WTC11 (cell line): Measurements from ENCODE around the gene SSNA1. TPM values are rescaled to one million over a fixed set of nuclear protein-coding genes. Genes with fewer than 3 reads are reported as not detected.

Experiments used
- ATAC-seq: fragments of 200-7000 bp; cut with Tn5 transposase; 2 replicates; pipeline ENCODE4 v1.10.0; 2021; ENCODE audit warnings: mild to moderate bottlenecking, moderate library complexity
- CTCF ChIA-PET: fragments of 300-600 bp; sonication (Branson Sonifier 250); formaldehyde crosslinking; loops from one replicate; lab custom pipeline; 2021; ENCODE audit warnings: antibody characterized with exemption; lab: Charles Lee
- POLR2A ChIA-PET: fragments of 350-600 bp; sonication (Branson Sonifier 250); formaldehyde crosslinking; loops from one replicate; lab custom pipeline; 2021; ENCODE audit warnings: antibody characterized with exemption; lab: Charles Lee
- DNase-seq: peaks from one replicate; pipeline ENCODE4 v3.0.0; 2021; ENCODE audit warnings: low spot score
- H3K27ac Mint-ChIP-seq: 2 replicates; pipeline ENCODE4 v1.8.0; 2021; ENCODE audit warnings: mixed read lengths
- H3K27me3 Mint-ChIP-seq: 2 replicates; pipeline ENCODE4 v1.8.0; 2021; ENCODE audit warnings: low read depth, mild to moderate bottlenecking, moderate library complexity, mixed read lengths
- H3K36me3 Mint-ChIP-seq: 2 replicates; pipeline ENCODE4 v1.8.0; 2021; ENCODE audit warnings: mixed read lengths
- H3K4me1 Mint-ChIP-seq: 2 replicates; pipeline ENCODE4 v1.8.0; 2022; ENCODE audit warnings: mixed read lengths
- H3K4me3 Mint-ChIP-seq: 2 replicates; pipeline ENCODE4 v1.8.0; 2021; ENCODE audit warnings: mild to moderate bottlenecking, moderate library complexity, mixed read lengths
- H3K9me3 Mint-ChIP-seq: 2 replicates; pipeline ENCODE4 v1.8.0; 2021; ENCODE audit warnings: mixed read lengths
- ATF1 ChIP-seq: sonication (generic); formaldehyde crosslinking; IDR thresholded peaks from 2 replicates; pipeline ENCODE4 v1.8.1; 2023; ENCODE audit warnings: mild to moderate bottlenecking, moderate library complexity, missing genetic modification reagents
- CBFB ChIP-seq: sonication (generic); formaldehyde crosslinking; IDR thresholded peaks from 2 replicates; pipeline ENCODE4 v1.8.1; 2022; ENCODE audit warnings: mild to moderate bottlenecking, low read depth, missing genetic modification reagents
- CREB1 ChIP-seq: sonication (generic); formaldehyde crosslinking; IDR thresholded peaks from 2 replicates; pipeline ENCODE4 v1.8.0; 2023; ENCODE audit warnings: mild to moderate bottlenecking, missing genetic modification reagents
- ERG ChIP-seq: fragments of 250-450 bp; sonication (Bioruptor Pico); IDR thresholded peaks from 2 replicates; pipeline ENCODE4 v1.8.0; 2021; ENCODE audit warnings: mild to moderate bottlenecking
- FOXK1 ChIP-seq: sonication (generic); formaldehyde crosslinking; IDR thresholded peaks from 2 replicates; pipeline ENCODE4 v1.8.0; 2022; ENCODE audit warnings: mild to moderate bottlenecking, moderate library complexity, missing genetic modification reagents
- FOXP4 ChIP-seq: sonication (generic); formaldehyde crosslinking; IDR thresholded peaks from 2 replicates; pipeline ENCODE4 v1.8.0; 2022; ENCODE audit warnings: mild to moderate bottlenecking, missing genetic modification reagents
- GRHL2 ChIP-seq: fragments of 250-450 bp; sonication (Bioruptor Pico); IDR thresholded peaks from 2 replicates; pipeline ENCODE4 v1.8.0; 2022; ENCODE audit warnings: mild to moderate bottlenecking, moderate library complexity; ENCODE audit not compliant: insufficient replicate concordance, severe bottlenecking
- GTF2I ChIP-seq: fragments of 250-450 bp; sonication (Bioruptor Pico); conservative IDR thresholded peaks from 2 replicates; pipeline ENCODE4 v1.4.0; 2021; ENCODE audit warnings: mild to moderate bottlenecking
- HMGA2 ChIP-seq: fragments of 250-450 bp; sonication (Bioruptor Pico); IDR thresholded peaks from 2 replicates; pipeline ENCODE4 v1.4.0; 2021; ENCODE audit warnings: mild to moderate bottlenecking, moderate library complexity
- MXD4 ChIP-seq: fragments of 250-450 bp; sonication (Bioruptor Pico); IDR thresholded peaks from 2 replicates; pipeline ENCODE4 v1.8.0; 2021; ENCODE audit warnings: mild to moderate bottlenecking, moderate library complexity, borderline replicate concordance
- NR3C1 ChIP-seq: sonication (generic); formaldehyde crosslinking; conservative IDR thresholded peaks from 2 replicates; pipeline ENCODE4 v1.8.1; 2023; ENCODE audit warnings: low read depth, mild to moderate bottlenecking, missing genetic modification reagents
- RORB ChIP-seq: fragments of 250-450 bp; sonication (Bioruptor Pico); IDR thresholded peaks from 2 replicates; pipeline ENCODE4 v1.9.0; 2021; ENCODE audit warnings: mild to moderate bottlenecking
- TCF7 ChIP-seq: sonication (generic); formaldehyde crosslinking; IDR thresholded peaks from 2 replicates; pipeline ENCODE4 v1.8.0; 2022; ENCODE audit warnings: mild to moderate bottlenecking, low read depth, missing genetic modification reagents, moderate library complexity
- TP53 ChIP-seq: sonication (generic); formaldehyde crosslinking; IDR thresholded peaks from 2 replicates; pipeline ENCODE4 v1.8.1; 2023; ENCODE audit warnings: mild to moderate bottlenecking, missing genetic modification reagents
- ZBTB21 ChIP-seq: sonication (generic); formaldehyde crosslinking; IDR thresholded peaks from 2 replicates; pipeline ENCODE4 v1.8.1; 2023; ENCODE audit warnings: mild to moderate bottlenecking, missing genetic modification reagents, borderline replicate concordance
- ZBTB43 ChIP-seq: sonication (generic); formaldehyde crosslinking; IDR thresholded peaks from 2 replicates; pipeline ENCODE4 v1.8.1; 2023; ENCODE audit warnings: mild to moderate bottlenecking, missing genetic modification reagents
- ZNF512 ChIP-seq: sonication (generic); formaldehyde crosslinking; IDR thresholded peaks from 2 replicates; pipeline ENCODE4 v1.8.1; 2022; ENCODE audit warnings: missing genetic modification reagents, borderline replicate concordance
- ZSCAN18 ChIP-seq: fragments of 250-450 bp; sonication (Bioruptor Pico); IDR thresholded peaks from 2 replicates; pipeline ENCODE4 v2.1.2; 2022; ENCODE audit warnings: mild to moderate bottlenecking, moderate library complexity
- total RNA-seq: library from RNA; stranded (reverse); gene quantifications from 3 replicates; pipeline ENCODE4 v1.2.3, GENCODE V29; 2021
- TF ChIP-seq, protein P1 (sequence below): fragments of 250-450 bp; sonication (Bioruptor Pico); IDR thresholded peaks from 2 replicates; pipeline ENCODE4 v1.9.0; 2021; ENCODE audit warnings: mild to moderate bottlenecking
- TF ChIP-seq, protein P2 (sequence below): fragments of 250-450 bp; sonication (Bioruptor Pico); IDR thresholded peaks from 2 replicates; pipeline ENCODE4 v1.9.0; 2021; ENCODE audit warnings: mild to moderate bottlenecking
- TF ChIP-seq, protein P3 (sequence below): sonication (generic); formaldehyde crosslinking; IDR thresholded peaks from 2 replicates; pipeline ENCODE4 v1.8.1; 2022; ENCODE audit warnings: mild to moderate bottlenecking, missing genetic modification reagents, moderate library complexity, borderline replicate concordance

The SSNA1 gene
- total RNA-seq, 1 experiment from 2014 or later, result 102 TPM

DNA sequence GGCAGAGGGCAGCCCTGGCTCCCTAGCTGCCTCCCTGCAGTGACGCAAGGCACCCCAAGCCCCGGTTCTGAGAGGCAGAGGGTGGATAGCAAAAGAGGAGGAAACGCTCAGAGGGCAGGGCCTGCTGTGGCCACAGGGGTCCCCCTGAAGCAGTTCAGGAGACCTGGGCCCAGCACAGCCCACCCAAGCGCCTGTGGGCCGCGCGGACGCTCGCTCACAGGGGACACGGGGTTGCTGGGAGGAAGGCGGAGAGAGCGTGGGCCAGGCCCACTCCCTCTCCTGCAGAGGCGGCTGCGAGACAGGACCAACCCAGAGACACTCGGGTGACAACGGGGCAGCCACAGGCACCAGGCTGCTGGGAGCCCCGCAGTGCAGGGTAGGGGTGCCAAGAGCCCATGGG is 8.7 kb upstream of the SSNA1 start:
- Mint-ChIP-seq H3K27ac (no peak overlapping the region), H3K9me3 (no peaks in the 10 kb centered on the region), H3K36me3 (peaks cover 9% of the 10 kb centered on the region), H3K27me3 (no peaks in the 10 kb centered on the region; the same call in 1 of the 2 replicates), H3K4me1 (no peaks in the 10 kb centered on the region), H3K4me3 (no peak overlapping the region)
- ATAC-seq (no peak), DNase-seq (no peak)
- POLR2A ChIA-PET, result no interaction called here
- CTCF ChIA-PET, result interaction anchor here (1.4 kb wide), 1 partner anchor 116 kb away, joined by 3 read pairs; no protein-coding TSS in a partner anchor
- TF ChIP-seq RORB (CRISPR knock-in tag) (no peak), GTF2I (CRISPR knock-in tag) (no peak), FOXK1 (CRISPR knock-in tag) (no peak), ZSCAN18 (CRISPR knock-in tag) (no peak)

DNA sequence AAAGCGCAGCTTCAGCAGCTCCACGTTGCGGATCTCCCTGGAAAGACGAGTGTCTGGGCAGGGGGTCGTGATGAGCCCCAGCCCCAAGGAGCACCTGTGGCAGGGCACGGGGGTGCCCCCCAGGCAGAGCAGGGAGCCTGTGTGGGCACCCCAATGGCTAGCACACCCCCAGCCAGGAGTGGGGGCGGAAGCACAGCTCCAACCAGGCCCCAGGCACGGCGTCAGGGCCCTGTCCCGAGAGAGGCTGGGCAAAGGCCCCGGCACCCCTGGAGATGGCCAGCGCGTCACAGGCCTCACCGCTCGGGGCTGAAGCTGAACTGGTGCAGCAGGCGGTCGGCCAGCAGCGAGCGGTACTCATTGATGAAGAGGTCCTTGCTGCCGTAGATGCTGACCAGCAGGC is 8.0 kb upstream of the SSNA1 start:
- ChIA-PET POLR2A (no interaction called here), CTCF (interaction anchor here (0.8 to 1.2 kb wide), 2 partner anchors 56 to 151 kb away, joined by 3 to 7 read pairs; no protein-coding TSS in a partner anchor)
- H3K4me1 Mint-ChIP-seq, result no peaks in the 10 kb centered on the region
- H3K9me3 Mint-ChIP-seq, result no peaks in the 10 kb centered on the region
- ATAC-seq (no peak), DNase-seq (no peak)
- H3K27ac Mint-ChIP-seq, result no peak overlapping the region
- H3K36me3 Mint-ChIP-seq, result peaks cover 9% of the 10 kb centered on the region
- H3K4me3 Mint-ChIP-seq, result no peak overlapping the region
- no peaks in the 10 kb centered on the region; the same call in 1 of the 2 replicates for H3K27me3 Mint-ChIP-seq
- TF ChIP-seq NR3C1 (CRISPR knock-in tag) (no peak), CREB1 (CRISPR knock-in tag) (no peak), MXD4 (CRISPR knock-in tag) (no peak), ZBTB43 (CRISPR knock-in tag) (no peak), GRHL2 (CRISPR knock-in tag) (no peak), CBFB (CRISPR knock-in tag) (no peak), TCF7 (no peak), ZNF512 (CRISPR knock-in tag) (no peak), FOXP4 (CRISPR knock-in tag) (no peak), TP53 (CRISPR knock-in tag) (no peak), ATF1 (CRISPR knock-in tag) (no peak), HMGA2 (CRISPR knock-in tag) (no peak), ZBTB21 (CRISPR knock-in tag) (no peak), ERG (no peak)
- TF ChIP-seq, protein P1, sequence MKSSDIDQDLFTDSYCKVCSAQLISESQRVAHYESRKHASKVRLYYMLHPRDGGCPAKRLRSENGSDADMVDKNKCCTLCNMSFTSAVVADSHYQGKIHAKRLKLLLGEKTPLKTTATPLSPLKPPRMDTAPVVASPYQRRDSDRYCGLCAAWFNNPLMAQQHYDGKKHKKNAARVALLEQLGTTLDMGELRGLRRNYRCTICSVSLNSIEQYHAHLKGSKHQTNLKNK, result no peak
- TF ChIP-seq, protein P2, sequence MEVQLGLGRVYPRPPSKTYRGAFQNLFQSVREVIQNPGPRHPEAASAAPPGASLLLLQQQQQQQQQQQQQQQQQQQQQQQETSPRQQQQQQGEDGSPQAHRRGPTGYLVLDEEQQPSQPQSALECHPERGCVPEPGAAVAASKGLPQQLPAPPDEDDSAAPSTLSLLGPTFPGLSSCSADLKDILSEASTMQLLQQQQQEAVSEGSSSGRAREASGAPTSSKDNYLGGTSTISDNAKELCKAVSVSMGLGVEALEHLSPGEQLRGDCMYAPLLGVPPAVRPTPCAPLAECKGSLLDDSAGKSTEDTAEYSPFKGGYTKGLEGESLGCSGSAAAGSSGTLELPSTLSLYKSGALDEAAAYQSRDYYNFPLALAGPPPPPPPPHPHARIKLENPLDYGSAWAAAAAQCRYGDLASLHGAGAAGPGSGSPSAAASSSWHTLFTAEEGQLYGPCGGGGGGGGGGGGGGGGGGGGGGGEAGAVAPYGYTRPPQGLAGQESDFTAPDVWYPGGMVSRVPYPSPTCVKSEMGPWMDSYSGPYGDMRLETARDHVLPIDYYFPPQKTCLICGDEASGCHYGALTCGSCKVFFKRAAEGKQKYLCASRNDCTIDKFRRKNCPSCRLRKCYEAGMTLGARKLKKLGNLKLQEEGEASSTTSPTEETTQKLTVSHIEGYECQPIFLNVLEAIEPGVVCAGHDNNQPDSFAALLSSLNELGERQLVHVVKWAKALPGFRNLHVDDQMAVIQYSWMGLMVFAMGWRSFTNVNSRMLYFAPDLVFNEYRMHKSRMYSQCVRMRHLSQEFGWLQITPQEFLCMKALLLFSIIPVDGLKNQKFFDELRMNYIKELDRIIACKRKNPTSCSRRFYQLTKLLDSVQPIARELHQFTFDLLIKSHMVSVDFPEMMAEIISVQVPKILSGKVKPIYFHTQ (CRISPR knock-in tag), result no peak
- TF ChIP-seq, protein P3, sequence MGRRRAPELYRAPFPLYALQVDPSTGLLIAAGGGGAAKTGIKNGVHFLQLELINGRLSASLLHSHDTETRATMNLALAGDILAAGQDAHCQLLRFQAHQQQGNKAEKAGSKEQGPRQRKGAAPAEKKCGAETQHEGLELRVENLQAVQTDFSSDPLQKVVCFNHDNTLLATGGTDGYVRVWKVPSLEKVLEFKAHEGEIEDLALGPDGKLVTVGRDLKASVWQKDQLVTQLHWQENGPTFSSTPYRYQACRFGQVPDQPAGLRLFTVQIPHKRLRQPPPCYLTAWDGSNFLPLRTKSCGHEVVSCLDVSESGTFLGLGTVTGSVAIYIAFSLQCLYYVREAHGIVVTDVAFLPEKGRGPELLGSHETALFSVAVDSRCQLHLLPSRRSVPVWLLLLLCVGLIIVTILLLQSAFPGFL (CRISPR knock-in tag), result no peak
